H1 (cell line): ENCODE measurements around the gene SLC25A21. TPM values are rescaled to one million over a fixed set of nuclear protein-coding genes. Genes with fewer than 3 reads are reported as not detected.

ENCODE experiments used
- CHD7 ChIP-seq: fragments of 300-600 bp; sonication (generic); IDR thresholded peaks from 2 replicates; pipeline ENCODE4 v1.7.1; 2012; ENCODE audit warnings: low read length, moderate library complexity, mild to moderate bottlenecking, inconsistent platforms; ENCODE audit not compliant: insufficient replicate concordance
- CREB1 ChIP-seq: IDR thresholded peaks from 2 replicates; pipeline ENCODE4 v1.6.1; 2012; ENCODE audit warnings: inconsistent platforms
- CTBP2 ChIP-seq: IDR thresholded peaks from 2 replicates; pipeline ENCODE4 v1.7.0; 2011; ENCODE audit warnings: borderline replicate concordance, mild to moderate bottlenecking, moderate library complexity, mixed read lengths, low read length; ENCODE audit not compliant: insufficient read depth, insufficient read length
- MAFK ChIP-seq: IDR thresholded peaks from 2 replicates; pipeline ENCODE4 v1.6.1; 2012; ENCODE audit warnings: low read depth, mild to moderate bottlenecking, improper control_type of control experiment, low read length
- NRF1 ChIP-seq: IDR thresholded peaks from 2 replicates; pipeline ENCODE4 v1.6.1; 2011; ENCODE audit warnings: mild to moderate bottlenecking, low read depth, low read length, improper control_type of control experiment
- POLR2AphosphoS5 ChIP-seq: IDR thresholded peaks from 2 replicates; pipeline ENCODE4 v1.6.1; 2011; ENCODE audit warnings: low read depth, low read length
- RAD21 ChIP-seq, 2 experiments: IDR thresholded peaks in 1 of 2; conservative IDR thresholded peaks in 1 of 2; 2 replicates each; pipeline ENCODE4 v1.6.1; 2011; ENCODE audit warnings: low read depth in 2 of 2, low read length in 2 of 2, improper control_type of control experiment in 1 of 2, inconsistent platforms in 1 of 2, mild to moderate bottlenecking in 1 of 2, moderate library complexity in 1 of 2
- SIX5 ChIP-seq: IDR thresholded peaks from 2 replicates; pipeline ENCODE4 v1.6.1; 2011; ENCODE audit warnings: mild to moderate bottlenecking, low read depth, low read length
- SP1 ChIP-seq: IDR thresholded peaks from 2 replicates; pipeline ENCODE4 v1.6.1; 2011; ENCODE audit warnings: low read depth, low read length
- SP2 ChIP-seq: IDR thresholded peaks from 2 replicates; pipeline ENCODE4 v1.6.1; 2012; ENCODE audit warnings: mild to moderate bottlenecking, low read length, inconsistent platforms
- USF2 ChIP-seq: IDR thresholded peaks from 2 replicates; pipeline ENCODE4 v1.6.1; 2011; ENCODE audit warnings: low read length, improper control_type of control experiment
- polyA plus RNA-seq, 7 experiments: library from polyadenylated mRNA; depleted of rRNA in 3 of 7; stranded (reverse) in 5 of 7; unstranded in 2 of 7; fragments of >200 nt in 5 of 7; fragments of 200-250 nt in 2 of 7; gene quantifications; 1 replicate in 5 of 7; 2 replicates in 1 of 7; 4 replicates in 1 of 7; pipeline versions ENCODE4 v1.2.1 to v1.2.3, GENCODE V29; 2011 to 2013; ENCODE audit warnings: missing spikeins in 2 of 7, mixed read lengths in 2 of 7
- total RNA-seq: library from RNA; stranded (reverse); fragmentation: NEBNext Ultra II Directional; extraction: Animal tissue kit (Norgen Biotek cat#: 25700); gene quantifications from 2 replicates; pipeline ENCODE4 v1.2.1, GENCODE V29; 2021

The SLC25A21 gene
- total and polyA plus RNA-seq, 2 of the 8 experiments (the other 6 are each of a cell fraction or from before 2014, with no cell fraction given) = 6.9 to 15.7 TPM

GRCh38 chr14:36859119-36859518 lies 313.3 kb downstream of the SLC25A21 start (continued):
- TF ChIP-seq CHD7 = no peak
- no peak for TF ChIP-seq MAFK
- TF ChIP-seq USF2 = no peak
- TF ChIP-seq CTBP2 = no peak
- TF ChIP-seq POLR2AphosphoS5 = no peak
- TF ChIP-seq SP1 = no peak
- TF ChIP-seq SP2 = no peak
- TF ChIP-seq NRF1 = no peak
- TF ChIP-seq CREB1 = no peak
- no peak for TF ChIP-seq RAD21 (IDR thresholded peaks at IDR 0.05 in 1 of 2, conservative IDR thresholded peaks at IDR 0.05 in 1 of 2; ENCODE audit: low read depth in 2 of 2, low read length in 2 of 2)
- no peak for TF ChIP-seq SIX5
